AML-193 (cell line): Measurements from ENCODE around the gene TAX1BP1.

ENCODE experiments used
- DNase-seq, 2 experiments: peaks; one replicate each; lab custom pipeline; 2025; lab: John Stamatoyannopoulos, UW

Gene TAX1BP1

DNA sequence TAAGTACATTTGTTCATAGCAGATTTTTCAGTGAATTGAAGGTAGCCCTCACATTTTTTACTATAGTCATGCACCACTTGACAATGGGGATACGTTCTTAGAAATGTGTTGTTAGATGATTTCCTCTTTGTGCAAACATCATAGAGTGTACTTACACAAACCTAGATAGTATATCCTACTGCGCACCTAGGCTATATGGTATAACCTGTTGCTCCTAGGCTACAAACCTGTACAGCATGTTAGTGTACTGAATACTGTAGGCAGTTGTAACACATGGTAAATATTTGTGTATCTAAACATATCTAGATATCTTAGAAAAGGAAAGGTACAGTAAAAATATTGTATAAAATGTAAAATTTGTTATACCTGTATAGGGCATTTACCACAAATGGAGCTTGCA lies 41.2 kb downstream of the TAX1BP1 start:
- no peak for DNase-seq

DNA sequence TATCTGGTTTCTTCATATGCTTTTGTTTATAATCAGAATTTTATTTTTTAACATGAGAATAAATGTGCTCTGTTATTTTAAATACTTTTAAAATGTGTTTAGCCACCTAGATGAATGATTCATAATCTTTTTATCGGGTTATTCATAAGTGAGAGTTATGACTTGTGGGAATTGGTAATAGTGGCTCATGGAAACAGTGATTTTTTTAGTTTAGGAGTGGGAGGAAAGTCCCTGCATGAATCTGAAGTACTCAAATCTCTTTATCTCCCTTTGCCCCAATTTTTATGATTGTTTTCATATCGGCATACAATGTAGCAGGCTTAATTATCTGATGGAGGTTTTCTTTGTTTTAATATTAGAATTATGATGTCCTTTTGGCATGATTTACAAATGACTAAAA lies 42.9 kb downstream of the TAX1BP1 start:
- no peak for DNase-seq

DNA sequence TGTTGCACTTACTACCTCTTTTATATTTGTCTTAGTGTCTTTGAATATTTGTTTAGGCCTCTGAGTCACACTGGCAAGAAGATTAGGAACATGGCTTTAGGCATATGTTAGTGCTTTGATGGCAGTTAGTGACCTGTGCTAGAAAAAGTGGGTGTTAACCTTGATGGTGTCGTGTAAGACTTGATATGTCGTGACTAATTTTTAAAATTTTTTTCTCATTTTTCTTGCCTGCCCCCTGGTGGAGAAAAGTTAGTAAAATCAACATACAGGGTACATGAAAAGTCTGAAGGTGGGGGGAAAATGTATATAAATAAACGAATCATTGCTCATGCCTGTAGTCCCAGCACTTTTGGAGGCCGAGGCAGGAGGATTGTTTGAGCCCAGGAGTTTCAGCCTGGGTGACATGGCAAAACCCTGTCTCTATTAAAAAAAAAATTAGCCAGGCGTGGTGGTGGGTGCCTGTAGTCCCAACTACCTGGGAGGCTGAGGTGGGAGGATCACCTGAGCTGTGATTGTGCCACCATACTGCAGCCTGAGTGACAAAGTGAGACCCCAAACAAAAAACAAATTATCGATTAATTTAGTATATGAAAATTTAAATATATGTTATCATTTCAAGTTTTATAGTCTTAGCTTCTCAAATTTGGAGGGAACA lies 44.6 kb downstream of the TAX1BP1 start:
- peak; percentile 50 to 65 for DNase-seq

DNA sequence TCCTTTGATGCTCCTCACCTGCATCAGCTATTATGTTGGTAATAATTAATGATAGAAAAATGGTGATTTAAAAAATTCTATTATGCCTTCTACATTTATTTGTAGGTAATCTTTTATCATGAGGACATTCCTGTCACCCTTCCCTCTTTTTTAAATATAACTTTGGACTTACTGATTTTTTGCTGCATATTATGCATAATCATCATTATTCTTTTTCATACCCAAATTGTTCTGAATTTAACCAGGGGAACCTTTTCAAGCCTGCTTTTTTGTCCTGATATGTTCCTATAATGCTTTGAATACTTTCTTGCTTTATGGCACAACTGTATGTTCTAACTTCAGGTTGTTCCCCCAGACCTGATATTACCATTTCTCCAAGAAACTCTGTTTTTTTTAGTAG lies 48.5 kb downstream of the TAX1BP1 start:
- DNase-seq: no peak

DNA sequence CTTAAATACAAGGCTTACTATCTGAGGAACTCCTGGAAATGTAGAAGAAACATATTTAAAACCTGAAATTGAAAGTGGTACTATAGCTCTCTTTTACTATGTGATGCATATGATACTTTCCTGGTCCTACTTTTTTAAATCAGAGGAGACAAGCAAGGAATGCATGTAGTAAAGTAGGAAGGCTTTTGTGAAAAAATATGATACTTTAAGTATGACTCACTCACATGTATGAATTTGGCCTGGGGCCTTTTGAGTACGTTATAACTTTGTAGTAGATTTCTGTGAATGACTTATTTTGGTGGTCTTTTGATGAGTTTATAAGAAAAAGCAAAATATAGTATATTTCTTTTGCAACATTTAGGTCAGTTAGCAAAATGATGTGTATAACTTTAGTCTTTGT lies 53.8 kb downstream of the TAX1BP1 start:
- no peak for DNase-seq

DNA sequence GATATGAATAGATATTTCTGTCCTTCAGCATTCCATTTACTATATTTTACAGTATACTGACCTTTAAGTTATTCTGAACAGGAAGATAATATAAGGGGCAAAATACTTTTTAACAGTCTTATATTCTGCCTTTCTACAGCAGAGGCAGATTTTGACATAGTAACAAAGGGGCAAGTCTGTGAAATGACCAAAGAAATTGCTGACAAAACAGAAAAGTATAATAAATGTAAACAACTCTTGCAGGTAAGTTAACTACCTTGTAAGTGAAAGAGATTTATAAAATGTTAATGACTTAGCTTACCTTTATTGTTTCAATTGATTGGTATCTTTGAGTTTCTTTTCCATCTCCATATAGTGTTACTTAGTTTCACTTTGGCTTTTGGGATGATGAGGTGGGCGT lies 56.0 kb downstream of the TAX1BP1 start:
- DNase-seq: no peak

DNA sequence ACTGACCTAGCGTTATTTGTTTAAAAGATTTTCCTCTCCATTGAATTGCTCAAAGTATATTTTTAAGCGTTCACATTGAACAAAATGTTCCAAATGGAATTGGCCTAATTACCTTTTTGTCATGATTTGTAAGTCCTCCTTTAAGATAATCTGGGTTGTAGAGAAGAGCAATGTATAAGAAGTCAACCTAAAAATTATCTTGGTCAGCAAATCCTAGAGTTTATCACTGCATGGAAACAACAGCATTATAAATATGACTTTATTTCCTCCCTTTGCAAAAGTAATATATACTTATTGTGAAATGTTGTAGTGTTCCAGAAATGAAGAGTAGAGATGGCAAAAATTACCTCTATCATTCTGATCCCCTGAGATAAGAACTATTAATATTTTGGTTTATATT lies 59.2 kb downstream of the TAX1BP1 start:
- DNase-seq: no peak

DNA sequence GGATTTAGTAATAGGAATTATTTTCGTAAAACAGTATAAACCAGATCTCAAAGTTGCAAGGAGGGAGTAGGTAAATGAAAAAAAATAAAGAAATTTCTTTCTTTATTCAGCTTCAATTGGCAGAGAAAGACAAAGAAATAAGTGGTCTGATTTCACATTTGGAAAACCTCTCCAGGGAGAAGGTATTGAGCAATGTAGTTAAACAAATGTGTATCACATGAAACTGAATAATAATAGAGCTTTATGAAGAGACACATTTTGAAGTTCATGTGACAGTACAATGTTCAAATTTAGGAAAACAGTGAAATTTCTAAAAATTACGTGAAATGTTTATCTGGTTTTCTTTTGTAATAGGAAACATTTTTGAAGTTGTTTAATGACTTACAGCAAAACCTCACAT lies 63.0 kb downstream of the TAX1BP1 start:
- DNase-seq: no peak

DNA sequence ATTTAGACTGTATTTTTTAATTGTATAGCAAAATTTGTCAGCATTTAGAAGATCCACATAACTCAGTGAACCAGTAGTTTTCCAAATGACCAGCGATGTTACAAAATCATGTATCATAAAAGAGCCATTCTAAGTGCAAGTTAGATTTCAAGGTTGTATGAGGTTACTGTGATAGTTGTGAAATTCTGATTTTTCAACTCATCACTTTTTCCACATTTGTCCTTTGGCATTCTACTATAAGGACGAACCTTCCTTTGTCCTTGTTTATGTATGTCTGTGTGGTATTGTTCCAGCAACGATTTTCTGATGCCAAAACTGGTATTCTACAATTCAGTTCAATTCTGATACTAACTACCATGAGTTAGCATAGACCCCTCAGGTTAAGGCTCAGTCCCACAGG lies 64.2 kb downstream of the TAX1BP1 start:
- no peak for DNase-seq

DNA sequence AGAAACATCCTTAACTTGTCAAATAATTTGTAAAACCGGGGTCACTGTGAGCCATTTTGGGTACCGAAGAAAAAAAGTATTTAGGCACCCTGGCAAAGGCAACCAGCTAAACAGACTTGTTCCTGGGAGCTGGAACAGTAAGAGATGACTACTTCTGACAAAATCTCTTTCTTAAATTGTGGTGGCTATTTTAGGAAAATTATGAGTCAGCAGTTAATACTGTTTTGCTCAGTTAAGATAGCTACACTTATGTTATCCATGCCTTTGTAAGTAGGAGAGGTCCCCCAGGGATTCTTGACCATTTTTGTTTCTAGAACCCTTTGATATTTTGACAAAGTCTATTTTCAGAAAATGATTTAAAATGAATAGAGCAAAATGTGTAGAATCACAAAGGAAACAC lies 68.7 kb downstream of the TAX1BP1 start:
- no peak for DNase-seq

DNA sequence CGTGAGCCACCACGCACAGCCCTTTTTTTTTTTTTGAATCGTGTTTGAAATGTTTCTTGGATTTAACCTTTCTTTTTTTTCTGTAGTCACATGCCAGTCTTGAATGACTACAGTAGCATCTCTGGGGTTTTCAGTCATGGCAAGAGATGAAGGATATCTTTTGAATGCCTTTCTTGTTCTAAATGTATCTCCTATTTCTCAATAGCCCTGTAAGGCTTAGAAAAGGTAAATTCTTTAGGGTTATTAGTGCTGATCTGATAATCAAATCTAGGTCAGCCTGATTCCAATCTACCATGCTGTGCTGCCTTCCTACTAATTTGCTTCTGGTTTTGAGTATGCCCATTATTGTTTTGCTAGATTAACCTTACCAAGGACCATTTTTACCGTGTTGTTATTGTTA lies 70.2 kb downstream of the TAX1BP1 start:
- no peak for DNase-seq

DNA sequence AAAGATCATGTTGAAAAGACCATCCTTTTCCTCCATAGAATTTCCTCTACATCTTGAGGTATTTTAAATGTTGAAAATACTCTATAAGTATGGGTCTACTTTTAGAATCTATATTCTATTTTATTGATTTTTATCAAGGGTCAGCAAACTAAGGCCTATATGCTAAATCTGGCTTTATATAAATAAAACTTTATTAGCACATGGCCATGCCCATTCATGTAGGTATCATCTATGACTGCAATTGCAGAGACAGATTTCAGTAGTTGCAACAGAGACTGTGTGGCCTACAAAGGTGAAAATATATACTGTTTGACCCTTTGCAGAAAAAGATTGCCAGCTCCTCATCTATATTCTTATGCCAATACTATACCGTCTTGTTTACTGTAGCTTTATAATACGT lies 72.7 kb downstream of the TAX1BP1 start:
- DNase-seq: no peak

DNA sequence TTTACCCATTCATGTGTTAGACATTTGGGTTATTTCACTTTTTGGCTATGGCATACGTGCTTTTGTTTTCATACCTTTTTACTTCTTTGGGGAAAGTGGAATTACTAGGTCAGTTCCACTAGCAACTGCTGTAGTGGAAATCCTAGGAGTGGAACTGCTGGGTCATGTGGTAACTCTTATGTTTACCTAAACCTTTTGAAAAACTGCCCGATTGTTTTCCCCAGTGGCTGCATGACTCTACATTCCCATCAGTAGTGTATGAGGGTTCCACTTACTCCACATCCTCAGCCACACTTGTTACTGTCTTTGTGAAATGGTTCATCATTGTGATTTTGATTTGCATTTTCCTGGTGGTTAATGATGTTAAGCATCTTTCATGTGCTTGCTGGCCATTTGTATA lies 82.3 kb downstream of the TAX1BP1 start:
- no peak for DNase-seq

DNA sequence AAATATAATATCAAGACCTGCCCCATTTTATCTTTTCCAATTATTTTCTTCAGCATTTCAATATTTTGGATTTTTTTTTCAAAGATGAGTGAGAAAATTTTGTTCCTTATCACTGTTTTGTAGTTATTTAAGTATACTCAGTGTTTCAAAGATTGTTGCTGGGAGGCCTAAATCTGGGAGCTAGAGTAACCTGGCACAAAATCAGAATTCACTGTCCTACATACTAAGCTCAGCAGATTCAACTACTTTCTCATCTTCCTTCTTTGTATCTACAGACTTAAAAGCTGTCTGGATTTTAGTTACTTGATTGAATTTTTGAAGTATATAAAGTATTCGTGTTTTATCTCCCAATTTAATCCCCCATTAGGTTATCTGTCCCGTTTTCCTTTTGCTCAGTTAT lies 85.9 kb downstream of the TAX1BP1 start:
- DNase-seq: no peak

DNA sequence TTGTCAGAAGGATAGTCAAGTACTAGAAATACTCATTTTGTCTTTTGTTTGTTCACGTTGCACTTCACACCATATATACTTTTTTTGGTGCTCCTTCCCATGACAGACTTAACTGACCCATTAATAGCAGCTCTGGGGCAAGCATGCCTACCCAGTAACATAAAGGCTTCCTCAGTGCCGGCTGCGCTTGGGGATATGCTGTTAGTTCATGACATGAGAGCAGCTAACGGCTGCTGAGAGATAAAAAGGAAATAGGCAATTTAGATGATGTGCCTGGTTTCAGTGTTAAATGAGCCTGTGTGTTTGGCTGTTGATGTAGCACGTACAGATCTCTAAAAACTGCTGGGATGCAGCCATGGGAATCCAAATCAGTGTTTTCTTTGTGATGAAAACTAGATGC lies 86.4 kb downstream of the TAX1BP1 start:
- DNase-seq: no peak

DNA sequence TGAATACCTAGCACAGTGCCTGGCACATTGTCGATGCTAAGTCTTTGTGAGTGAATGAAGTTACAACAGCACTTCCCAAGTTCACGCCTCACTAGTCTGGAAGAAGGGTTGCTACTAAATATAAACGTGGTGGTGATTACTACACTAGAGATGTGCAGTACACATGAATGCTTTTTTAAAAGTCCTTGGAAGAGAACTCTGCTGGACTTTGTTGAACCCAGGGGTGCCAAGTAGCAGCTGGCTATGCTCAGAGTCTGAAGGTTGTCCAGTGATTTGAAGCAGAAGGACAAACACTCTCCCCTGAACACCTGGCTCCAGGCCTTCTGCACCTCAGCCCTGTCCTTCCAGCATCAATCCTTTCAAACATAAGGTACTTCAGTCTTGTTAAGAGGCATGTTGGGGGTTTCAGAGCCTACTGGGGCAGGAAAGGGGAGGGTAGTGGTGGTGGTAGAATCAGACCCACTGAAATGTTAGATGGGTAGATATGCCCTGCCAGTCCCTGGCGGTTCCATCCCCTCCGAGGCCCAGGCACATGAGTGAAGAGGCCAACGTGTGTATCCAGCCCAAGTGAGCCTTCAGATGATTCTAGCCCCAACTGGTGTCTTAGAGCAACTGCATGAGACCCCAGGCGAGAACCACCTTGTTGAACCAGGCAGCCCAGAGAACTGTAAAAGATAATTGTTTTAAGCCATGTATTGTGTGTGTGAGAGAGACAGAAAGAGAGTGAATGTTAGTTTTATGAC lies 94.4 kb downstream of the TAX1BP1 start:
- DNase-seq: no peak

DNA sequence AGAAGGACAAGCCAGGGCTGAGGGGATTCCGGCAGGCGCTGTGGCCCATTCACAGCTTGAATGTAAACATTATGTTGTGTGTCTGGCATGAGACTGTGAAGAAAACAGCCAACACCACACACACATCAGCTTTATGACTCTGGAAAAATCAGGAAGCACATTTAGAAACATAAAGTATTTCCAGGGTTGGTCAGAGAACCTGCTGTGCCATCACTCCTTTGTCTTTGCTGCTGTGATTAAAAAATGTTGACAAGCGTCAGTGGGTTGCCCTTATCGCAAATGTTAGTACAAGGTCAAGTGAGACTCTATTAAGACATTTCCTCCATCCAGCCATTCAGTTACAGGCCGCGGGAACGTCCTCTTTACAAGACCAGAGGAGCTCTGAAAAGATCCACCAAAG lies 95.4 kb downstream of the TAX1BP1 start:
- DNase-seq: no peak

DNA sequence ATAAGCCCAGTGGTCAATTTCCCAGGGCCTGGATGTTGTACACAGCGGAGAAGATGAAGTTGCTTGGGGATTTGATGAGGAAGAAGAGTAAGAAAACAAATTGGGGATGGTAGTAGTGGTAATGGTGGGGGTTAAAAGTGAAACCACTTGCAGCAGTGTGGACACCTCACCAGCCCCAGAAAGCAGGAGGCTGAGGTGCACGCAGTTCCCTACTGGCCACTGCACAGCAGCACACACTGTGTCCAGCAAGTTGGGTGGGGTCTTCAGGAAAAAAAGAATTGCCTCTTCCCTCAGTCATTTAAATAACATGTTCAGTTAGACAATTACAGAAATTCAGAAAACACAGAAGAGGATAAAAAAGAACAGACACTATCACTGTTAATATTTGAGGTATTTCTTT lies 96.6 kb downstream of the TAX1BP1 start:
- DNase-seq: no peak

DNA sequence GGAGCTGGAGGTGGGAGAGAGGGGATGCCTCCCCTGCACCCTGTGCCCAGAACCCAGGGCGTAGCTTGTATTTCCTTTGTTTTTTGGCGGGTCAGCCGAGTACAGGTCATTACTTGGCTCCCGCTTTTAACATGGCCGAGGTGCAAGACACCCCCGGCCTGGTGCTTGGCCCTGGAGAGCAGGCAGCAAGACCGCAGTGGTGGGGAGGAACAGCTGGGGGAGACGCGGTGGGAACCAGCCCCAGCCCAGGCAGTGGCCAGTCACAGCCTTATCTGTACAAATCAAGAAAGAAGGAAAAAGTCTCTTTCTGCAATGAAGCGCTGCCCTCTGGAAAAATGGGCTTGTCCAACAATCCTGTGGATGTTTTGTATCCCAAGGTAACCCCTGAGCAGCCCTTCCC lies 99.1 kb downstream of the TAX1BP1 start:
- no peak for DNase-seq

DNA sequence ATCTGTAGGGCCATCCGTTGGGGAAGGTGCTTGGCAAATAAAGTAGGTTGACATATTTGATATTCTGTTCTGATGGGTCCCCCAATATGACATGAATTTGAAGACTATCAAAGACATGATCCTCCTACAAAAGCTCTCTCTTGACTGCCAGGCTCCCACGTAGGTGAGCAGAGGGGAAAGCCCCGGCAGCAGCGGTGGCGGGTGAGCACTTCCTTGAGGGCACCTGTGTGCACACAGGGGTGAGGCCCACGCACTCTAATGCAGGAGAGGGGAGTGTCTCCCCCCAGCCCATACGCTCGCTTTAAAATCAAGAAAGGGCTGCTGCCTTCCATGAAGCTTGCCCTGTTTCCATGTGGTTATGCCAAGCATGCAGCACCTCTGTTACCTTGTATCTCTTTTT lies 100.4 kb downstream of the TAX1BP1 start:
- no peak for DNase-seq

DNA sequence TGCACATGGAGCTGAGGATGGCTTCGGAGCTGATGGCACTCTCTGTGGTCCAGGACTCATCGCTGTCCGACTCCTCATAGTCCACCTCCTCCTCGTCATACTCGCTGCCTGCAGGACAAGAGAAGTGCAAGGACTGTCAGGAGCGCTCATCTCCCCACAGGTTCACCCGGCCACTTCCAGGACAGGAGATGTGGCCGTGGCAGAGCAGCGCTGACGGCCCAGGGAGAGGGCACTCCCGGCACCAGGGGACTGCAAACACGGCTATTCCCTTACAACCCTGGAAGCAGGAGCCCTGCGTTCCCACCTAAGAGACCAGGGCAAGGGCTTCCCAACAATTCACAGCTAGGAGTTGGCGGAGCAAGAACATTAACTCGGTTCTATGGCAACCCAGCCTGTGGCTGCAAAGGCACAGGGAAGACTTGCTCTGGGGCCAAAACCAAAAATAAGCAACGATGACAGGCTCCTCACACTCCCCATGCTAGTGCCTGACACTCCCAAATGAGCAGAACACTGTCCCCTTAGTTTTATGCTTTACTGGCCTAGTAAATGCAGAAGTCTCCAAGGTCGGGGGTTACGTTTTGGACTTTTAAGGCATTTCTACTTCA lies 100.9 kb downstream of the TAX1BP1 start:
- DNase-seq: no peak

DNA sequence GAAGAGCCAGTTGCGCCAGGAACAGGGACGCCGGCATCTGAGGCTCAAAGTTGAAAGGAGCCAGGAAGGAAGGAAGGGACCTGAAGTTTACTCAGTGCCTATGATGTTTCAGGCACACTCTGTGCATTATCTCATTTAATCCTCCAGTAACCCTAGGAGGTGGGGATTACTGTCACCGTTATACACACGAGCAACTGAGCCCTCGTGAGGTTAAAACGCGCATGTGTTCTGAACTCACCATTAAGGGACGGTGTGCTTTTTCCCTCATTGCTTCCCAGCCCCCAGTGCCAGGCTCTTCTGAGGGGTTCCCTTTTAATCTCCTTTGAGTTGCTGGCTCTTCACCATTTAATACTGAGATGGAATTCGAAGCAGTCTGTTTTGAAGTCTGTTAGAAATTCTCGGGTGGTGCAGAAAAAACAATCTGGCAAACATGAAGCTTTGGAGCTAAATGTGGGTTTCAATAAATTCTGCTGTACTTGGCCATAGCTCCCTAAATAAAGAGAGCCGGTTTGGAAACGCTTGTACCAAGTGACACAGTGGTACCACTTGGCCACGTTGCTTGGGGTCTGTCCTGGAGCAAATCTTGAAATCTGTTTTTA lies 102.2 kb downstream of the TAX1BP1 start:
- no peak for DNase-seq

DNA sequence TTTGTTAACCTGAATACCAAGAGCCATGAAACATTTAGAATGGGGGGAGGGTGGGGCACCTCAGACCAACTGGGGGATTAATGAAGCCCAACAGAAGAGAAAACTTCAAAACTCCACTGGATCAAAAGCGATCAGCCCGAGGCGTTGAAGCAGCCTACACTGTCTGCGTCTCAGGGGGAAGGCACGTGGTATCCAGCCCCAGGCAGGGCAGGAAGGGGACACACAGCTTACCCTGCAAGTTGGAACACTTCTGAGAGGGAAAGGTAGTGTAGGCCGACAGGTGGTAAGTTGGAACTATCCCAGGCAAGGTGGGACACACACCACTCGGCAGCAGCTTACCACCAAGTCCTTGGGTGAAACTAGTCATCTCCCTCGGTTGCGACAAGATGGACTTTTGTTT lies 102.9 kb downstream of the TAX1BP1 start:
- DNase-seq: no peak
